DMS114 treated with DMSO at 0.1 percent for 48 hours (cell line): ENCODE measurements around the gene MISP3.

Source experiments
- DNase-seq: peaks from one replicate; lab custom pipeline; 2025; ENCODE audit not compliant: unreplicated experiment; lab: John Stamatoyannopoulos, UW

The MISP3 gene

GRCh38 chr19:14078411-14078810, 5.8 kb downstream of the MISP3 start:
- no peak for DNase-seq

- peak; percentile 93 for DNase-seq
These were observed 8.6 kb downstream of the MISP3 start for GRCh38 chr19:14080887-14081796.

GRCh38 chr19:14081797-14082674, 9.4 kb downstream of the MISP3 start:
- DNase-seq, result no peak

DNA sequence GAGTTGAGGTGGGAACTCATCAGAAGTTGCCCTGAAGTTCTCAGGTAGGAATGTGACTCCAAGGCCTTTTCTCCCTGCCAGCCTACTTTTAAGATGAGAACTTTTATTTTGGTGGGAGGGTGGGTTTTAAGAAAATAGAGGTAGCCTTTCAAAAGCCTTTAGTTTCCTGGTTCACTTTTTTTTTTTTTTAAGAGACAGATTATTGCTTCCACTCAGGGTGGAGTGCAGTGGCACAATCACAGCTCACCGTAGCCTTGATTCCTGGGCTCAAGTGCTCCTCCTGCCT, 10.0 kb downstream of the MISP3 start:
- no peak for DNase-seq

GRCh38 chr19:14085309-14085995, 12.9 kb downstream of the MISP3 start, which contains the start of gene C19orf67:
Gene C19orf67 (minus strand): TSS chr19:14085783. CDS start chr19:14085627, 156 bp downstream.
- no peak for DNase-seq

GRCh38 chr19:14086098-14086497, 13.5 kb downstream of the MISP3 start:
- no peak for DNase-seq

DNA sequence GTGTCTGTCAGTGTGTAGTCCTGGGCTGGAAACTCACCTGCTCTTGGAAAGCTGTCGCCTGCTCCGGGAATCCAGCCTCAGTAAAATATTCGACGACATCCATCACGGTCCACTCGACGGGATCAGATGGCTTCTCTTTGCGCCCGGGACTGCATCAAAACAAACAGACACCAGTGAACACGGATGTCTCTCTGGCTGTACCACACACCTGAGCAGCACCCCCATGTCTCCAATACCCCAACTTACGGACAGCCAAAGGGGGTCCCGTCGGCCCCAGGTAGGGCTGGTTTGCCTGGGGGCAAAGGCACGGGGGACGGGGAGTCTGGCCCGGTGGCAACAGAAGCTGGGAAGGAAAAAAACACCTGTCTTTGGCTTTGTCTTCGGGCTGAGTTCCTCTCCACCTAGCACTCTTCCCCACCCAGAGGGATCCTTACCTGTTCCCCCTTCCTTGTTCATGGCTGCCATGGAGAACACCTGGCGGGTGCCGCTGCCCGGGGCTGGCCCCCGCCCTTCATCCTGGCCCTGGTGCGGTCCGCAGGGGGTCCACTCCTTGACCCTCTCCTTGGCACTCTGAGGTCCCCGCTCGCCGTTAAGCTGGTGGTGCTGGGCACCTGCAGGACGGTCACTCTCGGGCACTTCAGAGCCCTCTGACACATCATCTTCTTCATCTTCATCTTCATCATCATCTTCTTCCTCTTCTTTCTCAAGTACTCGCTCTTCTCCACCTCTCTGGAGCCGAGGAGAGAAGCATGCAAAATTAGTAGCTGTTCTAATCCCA, 16.2 kb downstream of the MISP3 start:
- DNase-seq, result no peak

- DNase-seq, result no peak
These were observed 16.8 kb downstream of the MISP3 start for GRCh38 chr19:14089412-14089661.

DNA sequence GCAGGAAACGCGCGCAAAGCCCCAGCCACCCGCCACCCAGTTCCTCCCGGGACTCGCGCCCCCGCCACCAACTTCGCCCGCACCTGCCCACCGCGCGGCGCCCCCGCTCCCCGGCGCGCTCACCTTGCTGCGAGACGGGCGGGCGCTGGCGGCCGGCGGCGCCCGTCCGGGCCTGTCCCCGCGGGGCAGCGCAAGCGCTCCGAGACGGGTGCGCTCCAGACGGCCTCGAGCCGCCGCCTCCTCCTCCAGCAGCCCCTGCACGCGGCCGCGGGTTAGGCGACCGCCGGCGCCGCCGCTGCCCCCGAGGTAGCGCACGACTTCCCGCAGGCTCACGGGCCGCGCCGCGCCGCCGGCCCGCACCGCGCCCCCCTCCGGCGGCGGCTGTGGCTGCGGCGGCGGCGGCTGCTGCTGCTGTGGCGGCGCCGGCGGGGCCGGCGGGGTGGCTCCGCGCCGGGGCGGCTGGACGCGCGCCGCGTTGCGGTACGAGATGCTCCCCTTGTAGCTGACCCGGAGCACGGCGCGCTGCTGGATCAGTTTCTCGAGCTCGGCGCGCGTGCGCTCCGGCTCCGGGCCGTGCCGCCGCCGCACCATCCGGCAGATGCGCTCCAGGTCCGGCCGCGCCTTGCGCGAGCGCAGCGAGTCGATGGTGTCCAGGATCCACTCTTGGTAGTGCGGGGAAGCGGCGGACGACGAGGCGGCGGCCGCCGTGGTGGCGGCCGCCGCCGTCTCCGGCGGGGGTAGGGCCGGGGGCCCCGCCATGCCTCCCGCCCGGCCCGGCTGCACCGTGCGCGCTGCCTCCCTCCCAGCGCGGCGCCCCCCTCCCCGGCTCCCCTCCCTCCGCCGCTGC, 17.3 kb downstream of the MISP3 start:
- no peak for DNase-seq

DNA sequence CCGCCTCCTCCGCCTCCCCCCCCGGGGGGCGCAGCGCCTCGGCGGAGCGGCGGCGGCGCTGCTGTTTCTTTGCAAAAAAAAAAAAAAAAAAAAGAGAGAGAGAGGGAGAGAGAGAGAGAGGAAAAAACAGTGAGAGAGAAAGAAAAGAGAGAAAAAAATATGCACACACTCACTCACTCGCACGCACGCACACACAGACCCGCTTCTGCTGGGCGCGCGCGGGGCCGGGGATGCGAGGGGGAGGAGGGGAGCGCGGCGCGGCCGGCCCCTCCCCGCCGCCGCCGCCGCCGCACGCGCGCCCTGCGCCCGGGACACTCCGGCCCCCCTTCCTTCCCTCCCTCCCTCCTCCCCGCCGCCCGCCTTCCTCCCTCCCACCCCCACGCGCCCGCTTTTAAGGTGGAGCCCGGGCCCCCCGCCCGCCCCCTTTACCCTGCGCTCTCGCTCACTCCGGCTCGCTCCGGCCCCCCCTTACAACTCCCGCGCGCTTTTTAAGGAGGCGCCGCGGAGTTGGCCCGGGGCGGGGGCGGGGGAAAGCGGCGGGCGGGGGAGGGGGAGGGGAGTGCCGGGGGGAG, 18.0 kb downstream of the MISP3 start, which contains the start of gene SAMD1:
Gene SAMD1, minus strand, starts transcription at position 243 of the 572 bp plus-strand sequence.
- peak; percentile 47 for DNase-seq

DNA sequence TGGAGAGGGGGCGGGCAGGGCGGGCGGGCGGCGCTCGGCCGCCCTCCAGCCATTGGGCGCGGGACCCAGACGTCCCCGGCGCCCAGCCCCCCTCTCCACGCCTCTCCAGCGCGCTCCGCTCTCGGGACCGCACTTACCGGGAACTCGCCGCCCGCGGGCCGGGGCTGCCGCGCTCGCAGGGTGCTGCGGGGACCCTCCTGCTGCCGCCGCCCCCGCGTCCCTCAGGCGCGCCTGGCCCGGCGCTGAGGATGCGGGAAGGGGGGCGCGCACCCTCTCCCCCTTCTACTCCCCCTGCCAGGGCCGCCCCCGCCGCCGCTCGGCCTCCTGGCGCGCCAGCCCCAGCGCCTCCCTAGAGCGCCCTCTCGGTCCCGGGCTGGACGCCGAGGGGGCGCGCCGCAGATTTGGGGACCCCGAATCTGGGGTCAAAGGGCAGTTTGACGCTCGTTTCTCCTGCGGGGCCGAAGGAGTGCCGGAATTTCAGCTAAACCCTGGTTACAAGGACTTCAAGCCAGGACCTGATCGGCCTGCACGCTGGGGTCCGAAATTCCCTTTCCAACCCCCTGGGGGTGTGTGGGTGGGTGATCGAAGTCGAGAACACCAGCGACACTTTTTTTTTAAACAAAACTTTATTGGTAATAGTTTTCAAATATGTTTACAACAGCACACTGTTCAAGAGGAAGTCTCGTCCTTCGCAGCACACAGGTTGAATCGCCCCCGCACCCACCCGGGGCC, 18.7 kb downstream of the MISP3 start:
- peak; percentile 42 for DNase-seq

GRCh38 chr19:14091813-14092462, 19.4 kb downstream of the MISP3 start:
- DNase-seq, result no peak

- DNase-seq, result no peak
These were observed 20.7 kb downstream of the MISP3 start for GRCh38 chr19:14093117-14093823.

DNA sequence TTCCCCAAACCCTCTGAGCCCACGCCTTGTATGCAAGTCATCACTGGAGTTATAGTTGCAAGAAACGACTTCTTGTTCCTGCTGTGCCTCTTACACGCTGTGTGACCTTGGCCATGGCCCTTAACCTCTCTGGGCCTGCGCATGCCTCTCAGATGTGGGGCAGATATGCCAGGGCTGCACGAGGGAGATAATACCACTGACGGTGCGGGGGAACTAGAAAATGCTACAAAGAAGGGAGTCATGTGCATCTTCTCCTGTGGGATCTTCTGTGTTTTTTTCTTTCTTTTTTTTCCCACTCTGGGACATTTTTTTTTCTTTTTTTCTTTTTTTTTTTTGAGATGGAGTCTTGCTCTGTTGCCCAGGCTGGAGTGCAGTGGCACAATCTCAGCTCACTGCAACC, 22.3 kb downstream of the MISP3 start:
- no peak for DNase-seq

- DNase-seq, result no peak
These were observed 23.8 kb downstream of the MISP3 start for GRCh38 chr19:14096272-14096992.

DNA sequence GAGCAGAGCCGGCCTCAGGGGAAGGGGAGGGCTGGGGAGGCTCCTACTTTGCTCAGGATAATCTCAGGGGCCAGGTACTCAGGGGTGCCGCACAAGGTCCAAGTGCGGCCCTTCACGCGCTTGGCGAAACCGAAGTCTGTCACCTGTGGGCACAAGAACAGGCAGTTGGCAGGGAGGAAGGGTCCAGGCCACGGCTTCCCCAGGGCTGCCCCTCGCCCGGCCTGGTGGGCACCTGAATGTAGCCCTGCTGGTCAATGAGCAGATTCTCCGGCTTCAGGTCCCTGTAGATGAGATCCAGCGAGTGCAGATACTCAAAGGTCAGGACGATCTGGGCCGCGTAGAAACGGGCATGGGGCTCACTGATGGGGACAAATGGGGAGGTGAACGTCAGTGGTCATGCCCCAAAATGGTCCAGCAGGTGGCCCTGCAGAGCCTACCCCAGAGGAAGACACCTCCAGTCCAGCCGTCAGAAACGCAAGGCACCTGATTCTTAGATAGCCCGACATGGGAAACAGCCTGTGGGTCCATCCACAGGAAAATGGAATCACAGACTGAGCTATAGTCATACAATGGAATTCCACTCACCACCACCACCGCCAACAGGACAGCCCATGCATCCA, 25.1 kb downstream of the MISP3 start:
- DNase-seq, result no peak
